Right lobe of liver (tissue), 6 donors: ENCODE data around the gene TGOLN2. TPM values are rescaled to one million over a fixed set of nuclear protein-coding genes. Genes with fewer than 3 reads are reported as not detected.

Experiments
- ATAC-seq, 4 donors: fragments of 200-7000 bp; cut with Tn5 transposase; one replicate each; pipeline ENCODE4 v1.9.1; 2020; ENCODE audit warnings: mild to moderate bottlenecking in 4 of 4, moderate library complexity in 4 of 4
- DNase-seq, 3 donors: peaks; one replicate each; pipeline ENCODE4 v3.0.0-alpha.2; 2020
- H3K27ac ChIP-seq, 3 donors: fragments of 200-600 bp; one replicate each; pipeline ENCODE4 v1.8.0; 2022
- H3K27me3 ChIP-seq, 2 donors: fragments of 200-600 bp; one replicate each; pipeline ENCODE4 v1.8.0; 2022
- H3K36me3 ChIP-seq, 4 donors: fragments of 200-600 bp; sonication (generic) in 1 of 4; one replicate each; pipeline versions ENCODE4 v1.5.1 to v1.8.0; 2017 to 2022; ENCODE audit warnings: control low read depth in 1 of 4
- H3K4me1 ChIP-seq, 4 donors: fragments of 200-600 bp; sonication (generic) in 1 of 4; one replicate each; pipeline versions ENCODE4 v1.5.1 to v1.8.0; 2017 to 2022; ENCODE audit warnings: control low read depth in 1 of 4
- H3K4me3 ChIP-seq, 3 donors: fragments of 200-600 bp; one replicate each; pipeline ENCODE4 v1.8.0; 2022
- H3K9me3 ChIP-seq, 4 donors: fragments of 200-600 bp; sonication (generic) in 1 of 4; one replicate each; pipeline versions ENCODE4 v1.5.1 to v1.8.0; 2017 to 2022; ENCODE audit warnings: control low read depth in 1 of 4
- CTCF ChIP-seq, 4 donors: fragments of 200-600 bp in 3 of 4; fragments of 450-650 bp in 1 of 4; IDR thresholded peaks; one replicate each; pipeline versions ENCODE4 v1.5.1 to v1.8.0; 2016 to 2022; ENCODE audit warnings: antibody characterized with exemption in 4 of 4, mild to moderate bottlenecking in 2 of 4
- POLR2A ChIP-seq: fragments of 450-650 bp; IDR thresholded peaks from one replicate; pipeline ENCODE4 v1.6.1; 2017; ENCODE audit warnings: antibody characterized with exemption, mild to moderate bottlenecking
- WGBS: methylation state at CpG from one replicate; pipeline ENCODE4 v1.1.6; 2018; ENCODE audit warnings: low coverage, low lambda C conversion rate; ENCODE audit not compliant: insufficient coverage; ENCODE audit errors: missing lambda C conversion rate; 5-methylcytosine and 5-hydroxymethylcytosine counted together
- intact Hi-C, 2 donors: fragments of 100-400 bp; cut with DNase I; formaldehyde crosslinking; loops; one replicate each; pipeline versions ENCODE4 v1.11.2 to v1.14.1; 2022
- total RNA-seq, 6 experiments: library from RNA; depleted of rRNA in 2 of 6; stranded (reverse); fragments of >200 nt in 2 of 6; fragmentation: NEBNext Ultra II Directional in 3 of 6; extraction: Animal tissue kit (Norgen Biotek cat#: 25700) in 3 of 6; gene quantifications; one replicate each; pipeline versions ENCODE4 v1.1.0 to v1.2.4, GENCODE V29; 2016 to 2023
- donor health status: DM: no; HTN: yes; CAD: no.
- donor health status: DM: no; HTN: no; CAD: no.
- donor health status: DM: no; HTN: no; CAD: no.
- donor health status: DM: no; HTN: yes; CAD: no.
- donor health status: DM: no; HTN: yes; CAD: no.

The TGOLN2 gene
- total RNA-seq, 6 experiments from 2014 or later = 85.7 to 153 (median 121) TPM

- Histone ChIP-seq H3K4me3 (no peak overlapping the region), H3K27ac (no peak overlapping the region), H3K36me3 (peaks cover 0 to 15% (median 0%) of the 10 kb centered on the region in 4 donors), H3K9me3 (no peaks in the 10 kb centered on the region), H3K27me3 (no peaks in the 10 kb centered on the region), H3K4me1 (peaks cover 0 to 16% (median 3%) of the 10 kb centered on the region in 4 donors)
- 88% methylated on average over 1 of the region's 2 CpGs for WGBS
- intact Hi-C loops = no loop called here
- TF ChIP-seq POLR2A (no peak), CTCF (IDR thresholded peaks at IDR 0.05) (no peak)
- ATAC-seq (no peak), DNase-seq (no peak)
These were observed 28.4 kb upstream of the TGOLN2 start for GRCh38 chr2:85356186-85356585.

GRCh38 chr2:85355521-85355920 lies 27.7 kb upstream of the TGOLN2 start:
- ATAC-seq = no peak
- TF ChIP-seq CTCF (IDR thresholded peaks at IDR 0.05) (no peak), POLR2A (no peak)
- DNase-seq = no peak

DNA sequence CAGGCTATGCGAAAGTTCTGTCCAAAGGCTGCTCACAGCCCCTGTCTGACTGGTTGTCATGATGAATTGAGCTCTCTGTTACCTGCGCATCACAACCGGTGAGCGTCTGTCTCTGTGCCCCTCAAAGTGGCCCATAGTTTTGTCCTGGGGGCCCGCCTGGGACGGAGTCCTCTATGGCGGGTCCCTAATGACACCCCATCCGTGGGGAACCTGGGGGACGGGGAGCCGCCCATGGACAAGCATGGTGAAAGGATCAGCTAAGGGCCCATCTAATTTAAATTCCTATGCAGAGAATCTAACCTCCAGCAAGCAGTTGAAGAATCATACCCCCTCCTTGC lies 27.3 kb upstream of the TGOLN2 start:
- intact Hi-C loops = no loop called here
- TF ChIP-seq CTCF (IDR thresholded peaks at IDR 0.05) = no peak
- TF ChIP-seq POLR2A = no peak
- DNase-seq = no peak

More at GRCh38 chr2:85355521-85355920, 27.7 kb upstream of the TGOLN2 start:
- Histone ChIP-seq H3K9me3 (no peaks in the 10 kb centered on the region), H3K36me3 (peaks cover 0 to 21% (median 3%) of the 10 kb centered on the region in 4 donors), H3K4me1 (peaks cover 0 to 16% (median 3%) of the 10 kb centered on the region in 4 donors), H3K27ac (no peak overlapping the region), H3K4me3 (peak overlapping the region; percentile 73 to 91 (median 87)), H3K27me3 (no peaks in the 10 kb centered on the region)
- WGBS = 68% methylated on average over 3 of the region's 3 CpGs
- intact Hi-C loops = no loop called here

GRCh38 chr2:85354286-85355072 lies 26.7 kb upstream of the TGOLN2 start, which contains the start of the genes ELMOD3 and RETSAT:
Gene ELMOD3, plus strand, starts transcription at chr2:85354769. Its CDS starts 2,430 bp downstream, at chr2:85357199.
Gene RETSAT, minus strand, starts transcription at chr2:85354528. Its CDS starts 21 bp downstream, at chr2:85354507.
- Histone ChIP-seq H3K27me3 (no peaks in the 10 kb centered on the region), H3K27ac (peak within 1 kb of the TSS; percentile 81 to 89 (median 82)), H3K9me3 (no peaks in the 10 kb centered on the region), H3K4me1 (peaks cover 0 to 16% (median 3%) of the 10 kb centered on the region in 4 donors), H3K4me3 (peak within 1 kb of the TSS; percentile 73 to 91 (median 87)), H3K36me3 (peaks cover 0 to 32% (median 12%) of the 10 kb centered on the region in 4 donors)
- no peak for TF ChIP-seq CTCF (IDR thresholded peaks at IDR 0.05)
- TF ChIP-seq POLR2A = peak; percentile 98
- peak; percentile 97 to 98 (median 98) for ATAC-seq
- intact Hi-C loops = no loop called here
- WGBS = 0% methylated on average over 12 of the region's 42 CpGs
- peak; percentile 97 to 99 (median 98) for DNase-seq

More for the DNA sequence above, 27.3 kb upstream of the TGOLN2 start:
- Histone ChIP-seq H3K27ac (peak overlapping the region; percentile 78 to 82 (median 81)), H3K36me3 (peaks cover 0 to 26% (median 6%) of the 10 kb centered on the region in 4 donors), H3K4me3 (peak overlapping the region; percentile 73 to 91 (median 87)), H3K4me1 (peaks cover 0 to 16% (median 3%) of the 10 kb centered on the region in 4 donors), H3K9me3 (no peaks in the 10 kb centered on the region), H3K27me3 (no peaks in the 10 kb centered on the region)
- no CpG with 5 or more reads among the region's 10 CpGs for WGBS
- no peak for ATAC-seq
